Measurements from ENCODE around the gene TRIM56.

- TF ChIP-seq YY1 (IDR thresholded peaks at IDR 0.05; ENCODE audit: insufficient read depth, insufficient read length) = no peak
- TF ChIP-seq ZNF274 (IDR thresholded peaks at IDR 0.05; ENCODE audit: low read depth, low read length) = no peak
Measured at GRCh38 chr7:101134399-101134980, 49.2 kb downstream of the TRIM56 start.

Measured in NT2/D1 (cell line).